H1 (cell line): ENCODE measurements around the gene PTDSS2. TPM values are rescaled to one million over a fixed set of nuclear protein-coding genes. Genes with fewer than 3 reads are reported as not detected.

Experiments
- CTCF ChIA-PET: fragments of 300-600 bp; sonication (Branson Sonifier 250); formaldehyde crosslinking; loops from one replicate; lab custom pipeline; 2021; ENCODE audit not compliant: partially characterized antibody; lab: Charles Lee
- POLR2A ChIA-PET: fragments of 300-600 bp; sonication (Branson Sonifier 250); formaldehyde crosslinking; loops from one replicate; lab custom pipeline; 2021; ENCODE audit warnings: inconsistent platforms; ENCODE audit not compliant: partially characterized antibody; lab: Charles Lee
- DNase-seq, 2 experiments: peaks; one replicate each; pipeline versions ENCODE4 v3.0.0 to v3.0.0-alpha.2; 2010 to 2022; ENCODE audit warnings: low spot score in 2 of 2, low read depth in 1 of 2, mixed read lengths in 1 of 2
- FAIRE-seq: peaks from 2 replicates; lab custom pipeline; 2011; peaks lifted over from hg19 to GRCh38; lab: Jason Lieb, UNC
- H2AFZ ChIP-seq: 2 replicates; pipeline ENCODE4 v1.8.1; 2012; ENCODE audit warnings: low read length, inconsistent platforms
- H2AK5ac ChIP-seq: 2 replicates; pipeline ENCODE4 v1.6.1; 2013; ENCODE audit warnings: low read depth, low read length
- H2BK120ac ChIP-seq: replicated peaks from 2 replicates; pipeline ENCODE3; 2013; ENCODE audit warnings: low read depth, low read length, inconsistent platforms
- H2BK12ac ChIP-seq: 2 replicates; pipeline ENCODE4 v1.6.1; 2013; ENCODE audit warnings: low read depth, low read length
- H2BK15ac ChIP-seq: 2 replicates; pipeline ENCODE4 v1.6.1; 2013; ENCODE audit warnings: low read length
- H2BK20ac ChIP-seq: 2 replicates; pipeline ENCODE4 v1.6.1; 2013; ENCODE audit warnings: low read length
- H2BK5ac ChIP-seq: 2 replicates; pipeline ENCODE4 v1.6.1; 2013; ENCODE audit warnings: low read depth, low read length
- H3K14ac ChIP-seq: 2 replicates; pipeline ENCODE4 v1.6.1; 2013; ENCODE audit warnings: inconsistent platforms; ENCODE audit not compliant: insufficient read length
- H3K18ac ChIP-seq: 2 replicates; pipeline ENCODE4 v1.6.1; 2013; ENCODE audit warnings: low read length; ENCODE audit errors: extremely low read depth
- H3K23ac ChIP-seq: 2 replicates; pipeline ENCODE4 v1.6.1; 2013; ENCODE audit warnings: inconsistent platforms; ENCODE audit not compliant: insufficient read length
- H3K23me2 ChIP-seq: 2 replicates; pipeline ENCODE4 v1.6.1; 2013; ENCODE audit warnings: low read depth, low read length
- H3K27ac ChIP-seq: 2 replicates; pipeline ENCODE4 v1.6.1; 2011; ENCODE audit warnings: low read depth, low read length, inconsistent platforms
- H3K27me3 ChIP-seq, 4 experiments: replicated peaks in 1 of 4; 1 replicate in 1 of 4; 2 replicates in 3 of 4; pipeline versions ENCODE4 v1.6.1 to v1.8.1; 2011 to 2013; ENCODE audit warnings: low read length in 3 of 4, mild to moderate bottlenecking in 3 of 4, inconsistent platforms in 2 of 4, mixed read lengths in 2 of 4, moderate library complexity in 1 of 4; ENCODE audit not compliant: control insufficient read depth in 3 of 4, insufficient read depth in 3 of 4; ENCODE audit errors: extremely low read depth in 1 of 4
- H3K36me3 ChIP-seq, 4 experiments: 2 replicates each; pipeline versions ENCODE4 v1.6.1 to v1.8.1; 2011 to 2013; ENCODE audit warnings: mild to moderate bottlenecking in 4 of 4, low read length in 3 of 4, moderate library complexity in 2 of 4, control low read depth in 1 of 4, inconsistent platforms in 1 of 4; ENCODE audit not compliant: insufficient read depth in 4 of 4, control insufficient read depth in 2 of 4
- H3K4ac ChIP-seq: replicated peaks from 2 replicates; pipeline ENCODE3; 2013; ENCODE audit warnings: low read length, low read depth, mixed read lengths, inconsistent platforms; ENCODE audit not compliant: insufficient read length
- H3K4me1 ChIP-seq, 4 experiments: replicated peaks in 1 of 4; 1 replicate in 1 of 4; 2 replicates in 3 of 4; pipeline versions ENCODE4 v1.6.1 to v1.8.1; 2011 to 2013; ENCODE audit warnings: low read length in 3 of 4, inconsistent platforms in 2 of 4, mixed read lengths in 1 of 4; ENCODE audit not compliant: insufficient read depth in 4 of 4, control insufficient read depth in 3 of 4
- H3K4me2 ChIP-seq, 2 experiments: 2 replicates each; pipeline versions ENCODE4 v1.6.1 to v1.8.1; 2011 to 2013; ENCODE audit warnings: low read depth in 2 of 2, low read length in 2 of 2, control low read depth in 1 of 2, inconsistent platforms in 1 of 2, mild to moderate bottlenecking in 1 of 2; ENCODE audit not compliant: insufficient read depth in 1 of 2
- H3K4me3 ChIP-seq, 4 experiments: fragments of 200-600, 300-600 bp in 1 of 4; sonication (generic), shearing (Covaris generic), sonication (Bioruptor Twin) in 1 of 4; 2 replicates each; pipeline versions ENCODE4 v1.5.1 to v1.8.1; 2011 to 2016; ENCODE audit warnings: low read length in 4 of 4, low read depth in 3 of 4, control low read depth in 2 of 4, inconsistent platforms in 2 of 4, mild to moderate bottlenecking in 2 of 4, mixed read lengths in 1 of 4, moderate library complexity in 1 of 4; ENCODE audit not compliant: insufficient read depth in 2 of 4; ENCODE audit errors: extremely low read depth in 1 of 4
- H3K56ac ChIP-seq: replicated peaks from 2 replicates; pipeline ENCODE3; 2013; ENCODE audit warnings: low read depth, mild to moderate bottlenecking, mixed read lengths, low read length, inconsistent platforms; ENCODE audit not compliant: insufficient read length
- H3K79me1 ChIP-seq: 2 replicates; pipeline ENCODE4 v1.6.1; 2013; ENCODE audit warnings: low read depth, low read length, control low read depth
- H3K79me2 ChIP-seq, 2 experiments: 2 replicates each; pipeline versions ENCODE4 v1.6.1 to v1.8.1; 2012 to 2013; ENCODE audit warnings: low read length in 2 of 2, mild to moderate bottlenecking in 2 of 2, inconsistent platforms in 1 of 2; ENCODE audit not compliant: insufficient read depth in 2 of 2, control insufficient read depth in 1 of 2
- H3K9ac ChIP-seq, 4 experiments: replicated peaks in 1 of 4; 1 replicate in 1 of 4; 2 replicates in 3 of 4; pipeline versions ENCODE4 v1.6.1 to v1.8.1; 2011 to 2013; ENCODE audit warnings: low read depth in 3 of 4, low read length in 3 of 4, control low read depth in 2 of 4, mild to moderate bottlenecking in 2 of 4, moderate library complexity in 2 of 4, inconsistent platforms in 1 of 4; ENCODE audit errors: extremely low read depth in 1 of 4
- H3K9me3 ChIP-seq, 2 experiments: 2 replicates each; pipeline versions ENCODE4 v1.6.1 to v1.8.1; 2012 to 2013; ENCODE audit warnings: mild to moderate bottlenecking in 2 of 2, moderate library complexity in 2 of 2, control low read depth in 1 of 2, inconsistent platforms in 1 of 2, low read depth in 1 of 2, low read length in 1 of 2, mixed read lengths in 1 of 2; ENCODE audit not compliant: insufficient read depth in 2 of 2
- H4K20me1 ChIP-seq, 2 experiments: replicated peaks in 1 of 2; 2 replicates each; pipeline versions ENCODE3 to v1.8.1; 2011 to 2013; ENCODE audit warnings: inconsistent platforms in 2 of 2, low read length in 2 of 2, mild to moderate bottlenecking in 1 of 2; ENCODE audit not compliant: insufficient read depth in 2 of 2, control insufficient read depth in 1 of 2
- H4K5ac ChIP-seq: 2 replicates; pipeline ENCODE4 v1.6.1; 2013; ENCODE audit warnings: low read length, low read depth, mixed read lengths, inconsistent platforms; ENCODE audit not compliant: insufficient read length
- H4K8ac ChIP-seq: 2 replicates; pipeline ENCODE4 v1.8.0; 2013; ENCODE audit warnings: mild to moderate bottlenecking, moderate library complexity, low read length, inconsistent platforms; ENCODE audit not compliant: insufficient read depth; ENCODE audit errors: extremely low read depth
- H4K91ac ChIP-seq: replicated peaks from 2 replicates; pipeline ENCODE3; 2013; ENCODE audit warnings: low read length, mixed read lengths, inconsistent platforms; ENCODE audit not compliant: insufficient read length
- BRCA1 ChIP-seq: IDR thresholded peaks from 2 replicates; pipeline ENCODE4 v1.6.1; 2012; ENCODE audit warnings: low read depth, low read length, improper control_type of control experiment
- WGBS, 2 experiments: shearing (Covaris generic) in 1 of 2; methylation state at CpG; one replicate each; pipeline versions ENCODE4 v1.1.6 to v1.1.7; 2013 to 2015; ENCODE audit warnings: low lambda C conversion rate in 2 of 2, mixed read lengths in 2 of 2, inconsistent platforms in 1 of 2, low coverage in 1 of 2, missing lambda C conversion rate in 1 of 2; ENCODE audit not compliant: insufficient replicate concordance in 2 of 2, insufficient coverage in 1 of 2, insufficient read length in 1 of 2; ENCODE audit errors: extremely low coverage in 1 of 2, missing lambda C conversion rate in 1 of 2; 5-methylcytosine and 5-hydroxymethylcytosine counted together
- polyA plus RNA-seq, 7 experiments: library from polyadenylated mRNA; depleted of rRNA in 3 of 7; stranded (reverse) in 5 of 7; unstranded in 2 of 7; fragments of >200 nt in 5 of 7; fragments of 200-250 nt in 2 of 7; gene quantifications; 1 replicate in 5 of 7; 2 replicates in 1 of 7; 4 replicates in 1 of 7; pipeline versions ENCODE4 v1.2.1 to v1.2.3, GENCODE V29; 2011 to 2013; ENCODE audit warnings: missing spikeins in 2 of 7, mixed read lengths in 2 of 7
- total RNA-seq: library from RNA; stranded (reverse); fragmentation: NEBNext Ultra II Directional; extraction: Animal tissue kit (Norgen Biotek cat#: 25700); gene quantifications from 2 replicates; pipeline ENCODE4 v1.2.1, GENCODE V29; 2021

The PTDSS2 gene
- total and polyA plus RNA-seq, 2 of the 8 experiments (the other 6 are each of a cell fraction or from before 2014, with no cell fraction given) = 48.7 to 68.2 TPM

DNA sequence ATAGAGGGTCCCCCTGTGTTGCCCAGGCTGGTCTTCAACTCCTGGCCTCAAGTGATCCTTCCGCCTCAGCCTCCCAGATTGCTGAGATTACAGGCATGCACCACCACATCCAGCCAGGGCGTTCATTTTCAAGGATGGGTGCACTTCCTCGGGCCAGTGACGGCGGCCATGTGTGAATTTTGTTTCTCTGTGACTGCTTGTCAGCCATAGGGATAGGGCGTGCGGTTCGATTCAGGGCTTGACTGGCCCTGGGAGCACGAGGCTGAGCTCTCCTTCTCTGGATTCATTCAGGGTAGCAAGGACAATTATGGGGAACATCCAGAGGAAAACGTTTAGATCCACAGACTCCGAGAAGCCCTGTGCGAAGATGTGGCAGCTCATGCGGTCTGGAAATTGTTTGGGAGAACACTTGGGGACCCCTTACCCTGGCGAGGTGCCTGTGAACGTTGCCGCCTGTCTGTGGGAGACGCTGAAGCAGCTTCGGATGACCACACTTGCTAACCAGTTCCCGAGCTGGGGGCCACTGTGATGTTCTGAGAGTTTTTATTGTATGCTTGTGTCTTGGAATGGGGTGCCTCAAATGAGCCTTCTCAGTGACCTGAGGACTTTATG lies 2.9 kb downstream of the PTDSS2 start:
- peaks cover 19 to 68% of the 10 kb centered on the region in 2 experiments for H3K79me2 ChIP-seq
- no peak overlapping the region for H4K8ac ChIP-seq
- H2BK12ac ChIP-seq = no peak overlapping the region
- no peaks in the 10 kb centered on the region for H3K9me3 ChIP-seq
- H4K20me1 ChIP-seq = peaks cover 15 to 23% of the 10 kb centered on the region in 2 experiments
- H3K23ac ChIP-seq = no peak overlapping the region
- no peak overlapping the region for H3K4me2 ChIP-seq
- peaks cover 2% of the 10 kb centered on the region; the same call in 1 of the 2 replicates for H3K23me2 ChIP-seq
- no peak for FAIRE-seq
- H2BK5ac ChIP-seq = no peak overlapping the region
- WGBS, 2 experiments = 96% methylated on average over 19 of the region's 19 CpGs; no CpG with 5 or more reads in 1 of the 2 experiments
- H4K5ac ChIP-seq = no peak overlapping the region
- H3K79me1 ChIP-seq = peaks cover 18% of the 10 kb centered on the region; the same call in 1 of the 2 replicates
- peaks cover 3 to 24% (median 11%) of the 10 kb centered on the region in 4 experiments for H3K4me1 ChIP-seq
- H3K56ac ChIP-seq = no peak overlapping the region
- no peak overlapping the region for H2AK5ac ChIP-seq
- no peaks in the 10 kb centered on the region for H3K27me3 ChIP-seq
- H4K91ac ChIP-seq = no peak overlapping the region
- ChIA-PET POLR2A (interaction anchor here (0.5 to 4.0 kb wide), 6 partner anchors 9 to 40 kb away, joined by 3 to 19 read pairs (median 4); no protein-coding TSS in a partner anchor), CTCF (interaction anchor here (0.7 to 1.3 kb wide), 4 partner anchors 48 to 89 kb away, joined by 3 to 5 read pairs (median 3); no protein-coding TSS in a partner anchor)
- H3K36me3 ChIP-seq = peaks cover 2 to 11% (median 3%) of the 10 kb centered on the region in 4 experiments; a peak in 3 of 8 replicates
- H3K27ac ChIP-seq = no peak overlapping the region
- no peak for DNase-seq
- no peak overlapping the region for H3K4ac ChIP-seq
- TF ChIP-seq BRCA1 = no peak
- no peak overlapping the region for H2BK120ac ChIP-seq
- no peak overlapping the region for H2BK20ac ChIP-seq
- H2AFZ ChIP-seq = no peak overlapping the region
- H3K4me3 ChIP-seq = no peak overlapping the region
- H3K18ac ChIP-seq = no peak overlapping the region
- no peak overlapping the region for H3K9ac ChIP-seq
- H2BK15ac ChIP-seq = no peak overlapping the region
- no peak overlapping the region for H3K14ac ChIP-seq
